8988T (cell line): ENCODE data around the gene INTS7.

Source experiments
- DNase-seq: peaks from one replicate; pipeline ENCODE4 v3.0.0; 2011

Gene INTS7

GRCh38 chr1:211902624-211903291, 132.6 kb downstream of the INTS7 start:
- DNase-seq, result no peak

DNA sequence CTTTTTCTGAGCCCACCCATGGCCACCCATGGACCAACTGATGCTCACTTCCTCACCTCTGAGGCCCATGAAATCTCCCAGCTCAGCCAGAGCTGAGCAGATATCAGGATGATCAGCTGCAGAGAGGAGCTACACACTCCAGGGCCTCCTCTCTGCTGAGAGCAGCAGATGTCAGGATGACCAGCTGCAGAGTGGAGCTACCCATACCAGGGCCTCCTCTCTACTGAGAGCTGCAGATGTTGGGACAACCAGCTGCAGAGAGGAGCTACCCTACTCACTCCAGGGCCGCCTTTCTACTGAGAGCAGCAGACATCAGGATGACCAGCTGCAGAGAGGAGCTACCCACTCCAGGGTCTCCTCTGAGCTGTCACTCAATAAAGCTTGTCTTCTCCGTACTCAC, 133.4 kb downstream of the INTS7 start:
- no peak for DNase-seq

DNA sequence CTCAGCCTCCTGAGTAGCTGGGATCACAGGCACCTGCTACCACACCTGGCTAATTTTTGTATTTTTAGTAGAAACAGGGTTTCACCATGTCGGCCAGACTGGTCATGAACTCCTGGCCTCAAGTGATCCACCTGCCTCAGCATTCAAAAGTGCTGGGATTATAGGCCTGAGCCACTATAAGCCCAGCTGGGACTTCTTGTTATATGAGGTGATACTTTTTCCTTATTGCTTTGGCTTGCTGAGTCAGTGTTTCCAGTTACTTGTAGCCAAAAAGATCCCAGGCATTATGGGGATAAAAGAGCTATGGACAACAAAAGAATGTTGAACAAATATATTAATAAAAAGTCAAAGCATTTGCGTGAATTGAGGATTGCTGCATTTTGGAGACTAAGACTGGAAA, 134.9 kb downstream of the INTS7 start:
- no peak for DNase-seq

GRCh38 chr1:211896958-211897357, 138.4 kb downstream of the INTS7 start:
- DNase-seq, result no peak

GRCh38 chr1:211895126-211895759, 140.1 kb downstream of the INTS7 start:
- DNase-seq, result no peak

GRCh38 chr1:211894312-211894711, 141.0 kb downstream of the INTS7 start:
- no peak for DNase-seq

DNA sequence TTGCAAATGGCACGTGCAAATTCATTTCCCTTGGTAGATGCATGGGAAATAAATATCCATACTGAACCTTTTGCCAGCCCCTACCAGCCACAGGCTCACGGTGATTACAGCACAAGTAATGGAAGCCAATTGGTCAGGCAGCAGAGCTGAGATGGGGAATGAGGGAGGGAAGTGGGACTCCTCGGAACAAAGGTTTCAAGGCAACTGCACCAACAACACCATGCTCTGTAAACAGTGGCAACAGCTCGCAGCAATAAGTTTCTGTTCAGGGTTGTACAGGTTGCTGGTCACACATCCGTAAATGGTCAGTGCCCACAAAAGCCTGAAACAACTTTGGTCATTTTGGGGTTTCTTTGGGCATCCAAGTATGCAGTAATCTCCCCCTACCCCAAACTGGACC, 142.1 kb downstream of the INTS7 start:
- DNase-seq, result no peak

- DNase-seq, result no peak
Measured at GRCh38 chr1:211892577-211892976, 142.8 kb downstream of the INTS7 start.

DNA sequence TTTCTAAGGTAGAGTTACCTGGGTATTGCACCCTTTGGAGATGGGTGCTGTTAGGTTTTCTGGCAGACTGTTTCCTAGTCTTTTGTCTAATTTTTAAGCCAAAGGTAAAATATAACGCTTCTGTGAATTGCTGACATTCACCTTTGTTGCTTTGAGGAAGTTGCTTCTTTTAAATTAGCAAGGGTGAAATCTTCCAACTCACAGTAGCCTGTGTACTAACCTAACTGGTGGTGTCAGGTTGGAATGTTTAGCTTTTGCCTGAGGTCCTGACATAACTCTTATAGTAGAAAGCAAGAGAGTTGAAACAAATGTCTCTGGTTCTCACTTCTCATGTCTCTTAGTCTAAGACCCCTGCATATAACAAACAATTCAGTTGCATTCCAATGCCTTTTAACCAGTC, 143.6 kb downstream of the INTS7 start:
- no peak for DNase-seq
